ENCODE measurements around the gene FOXI1.

DNA sequence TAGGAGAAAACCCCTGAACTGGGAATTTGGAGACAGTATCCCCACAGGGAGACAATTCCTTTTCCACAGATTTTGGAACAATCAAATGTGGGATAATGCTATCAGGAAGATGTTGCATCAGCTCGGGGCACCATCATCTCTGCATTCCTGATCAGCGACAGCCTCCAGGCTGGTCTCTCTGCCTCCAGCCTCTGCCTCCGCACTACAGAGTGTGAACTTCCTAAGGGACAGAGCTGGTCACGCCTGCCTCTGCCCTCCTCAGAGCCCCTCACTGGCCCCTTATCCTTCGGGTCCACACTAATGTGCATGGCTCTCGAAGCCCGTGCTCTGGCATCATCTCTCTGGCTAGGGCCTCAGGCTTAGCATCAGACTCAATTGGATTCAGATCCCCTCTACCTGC lies 8.6 kb downstream of the FOXI1 start:
- TF ChIP-seq, protein P1, sequence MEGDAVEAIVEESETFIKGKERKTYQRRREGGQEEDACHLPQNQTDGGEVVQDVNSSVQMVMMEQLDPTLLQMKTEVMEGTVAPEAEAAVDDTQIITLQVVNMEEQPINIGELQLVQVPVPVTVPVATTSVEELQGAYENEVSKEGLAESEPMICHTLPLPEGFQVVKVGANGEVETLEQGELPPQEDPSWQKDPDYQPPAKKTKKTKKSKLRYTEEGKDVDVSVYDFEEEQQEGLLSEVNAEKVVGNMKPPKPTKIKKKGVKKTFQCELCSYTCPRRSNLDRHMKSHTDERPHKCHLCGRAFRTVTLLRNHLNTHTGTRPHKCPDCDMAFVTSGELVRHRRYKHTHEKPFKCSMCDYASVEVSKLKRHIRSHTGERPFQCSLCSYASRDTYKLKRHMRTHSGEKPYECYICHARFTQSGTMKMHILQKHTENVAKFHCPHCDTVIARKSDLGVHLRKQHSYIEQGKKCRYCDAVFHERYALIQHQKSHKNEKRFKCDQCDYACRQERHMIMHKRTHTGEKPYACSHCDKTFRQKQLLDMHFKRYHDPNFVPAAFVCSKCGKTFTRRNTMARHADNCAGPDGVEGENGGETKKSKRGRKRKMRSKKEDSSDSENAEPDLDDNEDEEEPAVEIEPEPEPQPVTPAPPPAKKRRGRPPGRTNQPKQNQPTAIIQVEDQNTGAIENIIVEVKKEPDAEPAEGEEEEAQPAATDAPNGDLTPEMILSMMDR (IDR thresholded peaks at IDR 0.05) = no peak
- no peak for TF ChIP-seq POLR2A (IDR thresholded peaks at IDR 0.05)
- no peak for TF ChIP-seq EP300 (IDR thresholded peaks at IDR 0.05)
- no peak for TF ChIP-seq POLR2AphosphoS5 (IDR thresholded peaks at IDR 0.05)

Data from suprapubic skin (tissue), 4 donors.